PC-9 (cell line): ENCODE results near the gene RPL38.

ENCODE experiments used
- EZH2 ChIP-seq: fragments of 200-600 bp; sonication (generic); IDR thresholded peaks from 2 replicates; pipeline ENCODE4 v1.8.0; 2017; ENCODE audit warnings: antibody characterized with exemption, low read depth
- TF ChIP-seq, protein P1 (sequence below): fragments of 200-600 bp; sonication (generic); conservative IDR thresholded peaks from 2 replicates; pipeline ENCODE4 v1.6.1; 2017; ENCODE audit warnings: mixed run types, antibody characterized with exemption, mild to moderate bottlenecking, moderate library complexity

DNA sequence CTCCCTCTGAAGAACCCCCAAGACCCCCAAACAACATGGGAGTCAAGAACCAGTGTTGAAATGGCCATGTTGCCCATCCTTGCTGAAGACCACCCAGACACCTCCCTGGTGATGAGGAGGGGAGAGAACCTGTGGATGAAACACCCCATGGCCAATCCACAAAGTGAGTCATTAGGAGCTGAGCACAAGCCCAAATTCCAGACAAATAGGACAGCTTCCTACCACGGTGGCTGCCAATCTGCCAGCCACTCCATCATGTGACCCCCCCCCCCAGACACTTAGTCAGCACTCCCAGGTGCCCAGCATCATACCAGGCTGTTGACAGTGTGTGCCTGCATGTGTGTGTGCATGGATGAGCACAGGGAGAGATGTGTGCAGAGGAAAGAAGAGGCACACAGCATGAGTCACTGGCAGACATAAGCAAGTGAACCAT is 26.4 kb upstream of the RPL38 start:
- TF ChIP-seq, protein P1, sequence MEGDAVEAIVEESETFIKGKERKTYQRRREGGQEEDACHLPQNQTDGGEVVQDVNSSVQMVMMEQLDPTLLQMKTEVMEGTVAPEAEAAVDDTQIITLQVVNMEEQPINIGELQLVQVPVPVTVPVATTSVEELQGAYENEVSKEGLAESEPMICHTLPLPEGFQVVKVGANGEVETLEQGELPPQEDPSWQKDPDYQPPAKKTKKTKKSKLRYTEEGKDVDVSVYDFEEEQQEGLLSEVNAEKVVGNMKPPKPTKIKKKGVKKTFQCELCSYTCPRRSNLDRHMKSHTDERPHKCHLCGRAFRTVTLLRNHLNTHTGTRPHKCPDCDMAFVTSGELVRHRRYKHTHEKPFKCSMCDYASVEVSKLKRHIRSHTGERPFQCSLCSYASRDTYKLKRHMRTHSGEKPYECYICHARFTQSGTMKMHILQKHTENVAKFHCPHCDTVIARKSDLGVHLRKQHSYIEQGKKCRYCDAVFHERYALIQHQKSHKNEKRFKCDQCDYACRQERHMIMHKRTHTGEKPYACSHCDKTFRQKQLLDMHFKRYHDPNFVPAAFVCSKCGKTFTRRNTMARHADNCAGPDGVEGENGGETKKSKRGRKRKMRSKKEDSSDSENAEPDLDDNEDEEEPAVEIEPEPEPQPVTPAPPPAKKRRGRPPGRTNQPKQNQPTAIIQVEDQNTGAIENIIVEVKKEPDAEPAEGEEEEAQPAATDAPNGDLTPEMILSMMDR = peak; percentile 3; the same call in 1 of the 2 replicates
- no peak for TF ChIP-seq EZH2
